Activated gamma-delta T cell treated with anti-CD3 and anti-CD28 coated beads, Interleukin-2, amount 50 U/mL, for 16 hours (primary cell): ENCODE results near the gene FSCN2.
"Not testable (repeated sequence)": the region's sequence is repeated elsewhere in the genome, so short reads cannot be mapped to it uniquely, and the experiment has no call there.

Experiments used
- DNase-seq: peaks from one replicate; pipeline ENCODE4 v3.0.0-alpha.2; 2020; ENCODE audit warnings: low read depth

FSCN2 gene

GRCh38 chr17:81526662-81527571 is 1.3 kb upstream of the FSCN2 start:
- no peak for DNase-seq

- DNase-seq = no peak
These were observed 140 bp downstream of the FSCN2 start for GRCh38 chr17:81528384-81528650.

- DNase-seq = no peak
These were observed 667 bp downstream of the FSCN2 start for GRCh38 chr17:81528651-81529436.

GRCh38 chr17:81529437-81529803 is 1.2 kb downstream of the FSCN2 start:
- no peak for DNase-seq

- not testable (repeated sequence) for DNase-seq
These were observed 2.8 kb downstream of the FSCN2 start for GRCh38 chr17:81531013-81531412.

- DNase-seq = not testable (repeated sequence)
These were observed 3.8 kb downstream of the FSCN2 start for GRCh38 chr17:81531998-81532404.

- no peak for DNase-seq
These were observed 4.5 kb downstream of the FSCN2 start for GRCh38 chr17:81532490-81533287.

GRCh38 chr17:81533339-81534141 is 5.4 kb downstream of the FSCN2 start:
- DNase-seq = no peak

GRCh38 chr17:81534157-81535006 is 6.2 kb downstream of the FSCN2 start:
- no peak for DNase-seq

- DNase-seq = no peak
These were observed 6.8 kb downstream of the FSCN2 start for GRCh38 chr17:81535007-81535328.

GRCh38 chr17:81535480-81536298 is 7.5 kb downstream of the FSCN2 start:
- DNase-seq = no peak

GRCh38 chr17:81536299-81537290 is 8.4 kb downstream of the FSCN2 start:
- no peak for DNase-seq

GRCh38 chr17:81537343-81537855 is 9.2 kb downstream of the FSCN2 start:
- DNase-seq = no peak

GRCh38 chr17:81537856-81538555 is 9.8 kb downstream of the FSCN2 start:
- no peak for DNase-seq

- no peak for DNase-seq
These were observed 10.7 kb downstream of the FSCN2 start for GRCh38 chr17:81538651-81539570.

- DNase-seq = no peak
These were observed 11.4 kb downstream of the FSCN2 start for GRCh38 chr17:81539571-81539900.
